Measurements from ENCODE around the gene SLC9A8.

The SLC9A8 gene

DNA sequence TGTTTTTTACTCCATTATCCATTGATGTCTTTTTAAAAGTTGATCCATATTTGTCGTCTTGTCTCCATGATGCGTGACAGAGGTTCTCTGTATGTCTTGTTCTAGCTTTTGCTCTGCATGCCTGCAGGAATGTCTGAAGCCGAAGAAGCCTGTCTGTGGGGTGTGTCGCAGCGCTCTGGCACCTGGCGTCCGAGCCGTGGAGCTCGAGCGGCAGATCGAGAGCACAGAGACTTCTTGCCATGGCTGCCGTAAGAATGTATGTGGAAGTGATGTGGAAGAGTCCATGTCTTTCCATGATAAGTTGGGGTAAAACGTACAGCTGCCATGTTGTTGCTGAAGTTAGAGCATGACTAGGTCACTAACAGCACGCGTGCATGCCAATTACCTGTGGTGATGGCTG, 128.8 kb downstream of the SLC9A8 start:
- H4K20me1 ChIP-seq (ENCODE audit: insufficient read depth, low read length), result no peaks in the 10 kb centered on the region; the same call in 1 of the 2 replicates
- no peak for DNase-seq

More for the DNA sequence above, 128.8 kb downstream of the SLC9A8 start:
- TF ChIP-seq EZH2phosphoT487 (IDR thresholded peaks at IDR 0.05; ENCODE audit: low read length) (no peak), EZH2 (optimal IDR thresholded peaks at IDR 0.05; ENCODE audit: low read depth, low read length) (no peak)
- TF ChIP-seq, protein P1, sequence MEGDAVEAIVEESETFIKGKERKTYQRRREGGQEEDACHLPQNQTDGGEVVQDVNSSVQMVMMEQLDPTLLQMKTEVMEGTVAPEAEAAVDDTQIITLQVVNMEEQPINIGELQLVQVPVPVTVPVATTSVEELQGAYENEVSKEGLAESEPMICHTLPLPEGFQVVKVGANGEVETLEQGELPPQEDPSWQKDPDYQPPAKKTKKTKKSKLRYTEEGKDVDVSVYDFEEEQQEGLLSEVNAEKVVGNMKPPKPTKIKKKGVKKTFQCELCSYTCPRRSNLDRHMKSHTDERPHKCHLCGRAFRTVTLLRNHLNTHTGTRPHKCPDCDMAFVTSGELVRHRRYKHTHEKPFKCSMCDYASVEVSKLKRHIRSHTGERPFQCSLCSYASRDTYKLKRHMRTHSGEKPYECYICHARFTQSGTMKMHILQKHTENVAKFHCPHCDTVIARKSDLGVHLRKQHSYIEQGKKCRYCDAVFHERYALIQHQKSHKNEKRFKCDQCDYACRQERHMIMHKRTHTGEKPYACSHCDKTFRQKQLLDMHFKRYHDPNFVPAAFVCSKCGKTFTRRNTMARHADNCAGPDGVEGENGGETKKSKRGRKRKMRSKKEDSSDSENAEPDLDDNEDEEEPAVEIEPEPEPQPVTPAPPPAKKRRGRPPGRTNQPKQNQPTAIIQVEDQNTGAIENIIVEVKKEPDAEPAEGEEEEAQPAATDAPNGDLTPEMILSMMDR (IDR thresholded peaks at IDR 0.05; ENCODE audit: low read length), result no peak
- Histone ChIP-seq H3K4me1 (ENCODE audit: low read length) (peaks cover 10% of the 10 kb centered on the region), H3K9me3 (replicated peaks; ENCODE audit: insufficient read depth, low read length) (no peaks in the 10 kb centered on the region), H3K9me2 (replicated peaks; ENCODE audit: insufficient read depth, low read length) (no peaks in the 10 kb centered on the region), H3K4me3 (ENCODE audit: low read length) (no peak overlapping the region), H2AFZ (ENCODE audit: low read length) (no peak overlapping the region), H3K9ac (ENCODE audit: low read length) (no peak overlapping the region), H3K27ac (ENCODE audit: low read length) (no peak overlapping the region), H3K27me3 (replicated peaks; ENCODE audit: insufficient read depth, low read length) (no peaks in the 10 kb centered on the region), H3K79me2 (ENCODE audit: low read length) (peaks cover 89% of the 10 kb centered on the region), H3K4me2 (ENCODE audit: low read depth, low read length) (no peak overlapping the region), H3F3A (ENCODE audit: insufficient read depth, low read length) (no peaks in the 10 kb centered on the region), H3K36me3 (replicated peaks; ENCODE audit: insufficient read depth, low read length) (peaks cover 7% of the 10 kb centered on the region)

Measured in MM.1S (cell line).